Right lobe of liver (tissue), 6 donors: ENCODE results near the gene LAMA1. TPM values are rescaled to one million over a fixed set of nuclear protein-coding genes. Genes with fewer than 3 reads are reported as not detected.
"Not testable (repeated sequence)": the region's sequence is repeated elsewhere in the genome, so short reads cannot be mapped to it uniquely, and the experiment has no call there.

Experiments used
- ATAC-seq, 4 donors: fragments of 200-7000 bp; cut with Tn5 transposase; one replicate each; pipeline ENCODE4 v1.9.1; 2020; ENCODE audit warnings: mild to moderate bottlenecking in 4 of 4, moderate library complexity in 4 of 4
- DNase-seq, 3 donors: peaks; one replicate each; pipeline ENCODE4 v3.0.0-alpha.2; 2020
- H3K27ac ChIP-seq, 3 donors: fragments of 200-600 bp; one replicate each; pipeline ENCODE4 v1.8.0; 2022
- H3K27me3 ChIP-seq, 2 donors: fragments of 200-600 bp; one replicate each; pipeline ENCODE4 v1.8.0; 2022
- H3K36me3 ChIP-seq, 4 donors: fragments of 200-600 bp; sonication (generic) in 1 of 4; one replicate each; pipeline versions ENCODE4 v1.5.1 to v1.8.0; 2017 to 2022; ENCODE audit warnings: control low read depth in 1 of 4
- H3K4me1 ChIP-seq, 4 donors: fragments of 200-600 bp; sonication (generic) in 1 of 4; one replicate each; pipeline versions ENCODE4 v1.5.1 to v1.8.0; 2017 to 2022; ENCODE audit warnings: control low read depth in 1 of 4
- H3K4me3 ChIP-seq, 3 donors: fragments of 200-600 bp; one replicate each; pipeline ENCODE4 v1.8.0; 2022
- H3K9me3 ChIP-seq, 4 donors: fragments of 200-600 bp; sonication (generic) in 1 of 4; one replicate each; pipeline versions ENCODE4 v1.5.1 to v1.8.0; 2017 to 2022; ENCODE audit warnings: control low read depth in 1 of 4
- CTCF ChIP-seq, 4 donors: fragments of 200-600 bp in 3 of 4; fragments of 450-650 bp in 1 of 4; IDR thresholded peaks; one replicate each; pipeline versions ENCODE4 v1.5.1 to v1.8.0; 2016 to 2022; ENCODE audit warnings: antibody characterized with exemption in 4 of 4, mild to moderate bottlenecking in 2 of 4
- POLR2A ChIP-seq: fragments of 450-650 bp; IDR thresholded peaks from one replicate; pipeline ENCODE4 v1.6.1; 2017; ENCODE audit warnings: antibody characterized with exemption, mild to moderate bottlenecking
- WGBS: methylation state at CpG from one replicate; pipeline ENCODE4 v1.1.6; 2018; ENCODE audit warnings: low coverage, low lambda C conversion rate; ENCODE audit not compliant: insufficient coverage; ENCODE audit errors: missing lambda C conversion rate; 5-methylcytosine and 5-hydroxymethylcytosine counted together
- intact Hi-C, 2 donors: fragments of 100-400 bp; cut with DNase I; formaldehyde crosslinking; loops; one replicate each; pipeline versions ENCODE4 v1.11.2 to v1.14.1; 2022
- total RNA-seq, 6 experiments: library from RNA; depleted of rRNA in 2 of 6; stranded (reverse); fragments of >200 nt in 2 of 6; fragmentation: NEBNext Ultra II Directional in 3 of 6; extraction: Animal tissue kit (Norgen Biotek cat#: 25700) in 3 of 6; gene quantifications; one replicate each; pipeline versions ENCODE4 v1.1.0 to v1.2.4, GENCODE V29; 2016 to 2023
- donor health status: DM: no; HTN: yes; CAD: no.
- donor health status: DM: no; HTN: no; CAD: no.
- donor health status: DM: no; HTN: no; CAD: no.
- donor health status: DM: no; HTN: yes; CAD: no.
- donor health status: DM: no; HTN: yes; CAD: no.

LAMA1 gene
- total RNA-seq, 6 experiments from 2014 or later: 0.06 to 0.56 (median 0.29) TPM

GRCh38 chr18:6942742-6943141, 174.9 kb downstream of the LAMA1 start:
- TF ChIP-seq POLR2A: no peak
- TF ChIP-seq CTCF (IDR thresholded peaks at IDR 0.05): no peak
- Histone ChIP-seq H3K9me3 (no peaks in the 10 kb centered on the region), H3K27me3 (no peaks in the 10 kb centered on the region), H3K4me1 (no peaks in the 10 kb centered on the region), H3K27ac (no peak overlapping the region), H3K4me3 (no peak overlapping the region), H3K36me3 (no peaks in the 10 kb centered on the region)
- DNase-seq (no peak), ATAC-seq (no peak)
- intact Hi-C loops: no loop called here
- 75% methylated on average over 3 of the region's 3 CpGs for WGBS

GRCh38 chr18:6941996-6942395, 175.6 kb downstream of the LAMA1 start:
- Histone ChIP-seq H3K9me3 (no peaks in the 10 kb centered on the region), H3K36me3 (no peaks in the 10 kb centered on the region), H3K27ac (no peak overlapping the region), H3K4me1 (no peaks in the 10 kb centered on the region), H3K27me3 (no peaks in the 10 kb centered on the region), H3K4me3 (no peak overlapping the region)
- 54% methylated on average over 11 of the region's 11 CpGs for WGBS
- TF ChIP-seq CTCF (IDR thresholded peaks at IDR 0.05): no peak
- no peak for TF ChIP-seq POLR2A
- ATAC-seq (no peak), DNase-seq (no peak)
- intact Hi-C loops: no loop called here

DNA sequence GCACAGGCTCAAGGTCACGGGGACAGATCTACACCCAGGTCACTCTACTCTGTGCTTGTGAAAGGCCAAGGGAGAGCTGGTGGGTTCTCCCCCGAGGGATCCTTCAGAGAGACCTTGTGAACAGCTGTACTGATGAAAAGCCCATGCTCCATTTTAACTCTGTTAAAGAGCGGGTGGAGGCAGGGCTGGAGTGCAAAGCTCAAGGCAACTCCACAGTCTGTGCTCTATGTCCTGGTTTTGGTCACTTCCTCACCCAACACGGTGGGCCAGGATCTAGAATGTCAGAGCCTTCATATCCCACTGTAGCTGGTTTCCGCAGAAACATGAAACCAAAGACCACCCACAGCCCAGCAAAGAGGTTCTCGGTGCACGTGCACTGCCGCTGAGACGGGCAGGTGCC, 177.1 kb downstream of the LAMA1 start:
- no peaks in the 10 kb centered on the region for H3K9me3 ChIP-seq
- H3K27ac ChIP-seq: no peak overlapping the region
- H3K27me3 ChIP-seq: no peaks in the 10 kb centered on the region
- ATAC-seq (no peak), DNase-seq (no peak)
- no peaks in the 10 kb centered on the region for H3K36me3 ChIP-seq
- intact Hi-C loops: no loop called here
- TF ChIP-seq POLR2A (no peak), CTCF (IDR thresholded peaks at IDR 0.05) (no peak)
- H3K4me1 ChIP-seq: no peaks in the 10 kb centered on the region
- no CpG with 5 or more reads among the region's 9 CpGs for WGBS
- no peak overlapping the region for H3K4me3 ChIP-seq

GRCh38 chr18:6939972-6940371, 177.6 kb downstream of the LAMA1 start:
- no peak for DNase-seq
- Histone ChIP-seq H3K9me3 (no peaks in the 10 kb centered on the region), H3K27me3 (no peaks in the 10 kb centered on the region), H3K4me1 (no peaks in the 10 kb centered on the region), H3K4me3 (no peak overlapping the region), H3K36me3 (no peaks in the 10 kb centered on the region), H3K27ac (no peak overlapping the region)
- no peak for TF ChIP-seq POLR2A
- TF ChIP-seq CTCF (IDR thresholded peaks at IDR 0.05): no peak
- ATAC-seq: no peak
- intact Hi-C loops: no loop called here
- WGBS: 79% methylated on average over 4 of the region's 4 CpGs

- ATAC-seq, intact Hi-C loops: not testable (repeated sequence)
Observed at GRCh38 chr18:6938403-6938802, 179.2 kb downstream of the LAMA1 start.

More at GRCh38 chr18:6938403-6938802, 179.2 kb downstream of the LAMA1 start:
- not testable (repeated sequence) for H3K27ac ChIP-seq, H3K4me1 ChIP-seq, H3K4me3 ChIP-seq, DNase-seq, H3K27me3 ChIP-seq, H3K36me3 ChIP-seq, H3K9me3 ChIP-seq
- 68% methylated on average over 2 of the region's 2 CpGs for WGBS
